HG03280 (cell line): ENCODE measurements around the gene CLDN11.

ENCODE experiments used
- ATAC-seq: cut with Tn5 transposase; IDR thresholded peaks from one replicate; pipeline ENCODE4 v1.9.1; 2021; ENCODE audit warnings: mild to moderate bottlenecking, moderate library complexity; ENCODE audit not compliant: unreplicated experiment

The CLDN11 gene

GRCh38 chr3:170425491-170426239 is 7.0 kb downstream of the CLDN11 start:
- no peak for ATAC-seq

GRCh38 chr3:170426240-170426797 is 7.7 kb downstream of the CLDN11 start:
- ATAC-seq = no peak

GRCh38 chr3:170428095-170428494 is 9.4 kb downstream of the CLDN11 start:
- no peak for ATAC-seq

- no peak for ATAC-seq
These were observed 10.4 kb downstream of the CLDN11 start for GRCh38 chr3:170429050-170429449.

GRCh38 chr3:170431054-170431453 is 12.4 kb downstream of the CLDN11 start:
- ATAC-seq = no peak

GRCh38 chr3:170432416-170432815 is 13.7 kb downstream of the CLDN11 start:
- ATAC-seq = no peak

GRCh38 chr3:170436697-170437096 is 18.0 kb downstream of the CLDN11 start:
- no peak for ATAC-seq

GRCh38 chr3:170437176-170437575 is 18.5 kb downstream of the CLDN11 start:
- ATAC-seq = no peak

- no peak for ATAC-seq
These were observed 19.2 kb downstream of the CLDN11 start for GRCh38 chr3:170437696-170438407.

- no peak for ATAC-seq
These were observed 20.2 kb downstream of the CLDN11 start for GRCh38 chr3:170438836-170439235.

GRCh38 chr3:170440344-170440743 is 21.7 kb downstream of the CLDN11 start:
- ATAC-seq = no peak

GRCh38 chr3:170441412-170441811 is 22.7 kb downstream of the CLDN11 start:
- ATAC-seq = no peak

- no peak for ATAC-seq
These were observed 24.3 kb downstream of the CLDN11 start for GRCh38 chr3:170442947-170443346.

- ATAC-seq = no peak
These were observed 24.8 kb downstream of the CLDN11 start for GRCh38 chr3:170443457-170443856.

GRCh38 chr3:170448584-170448983 is 29.9 kb downstream of the CLDN11 start:
- no peak for ATAC-seq

GRCh38 chr3:170450039-170450438 is 31.4 kb downstream of the CLDN11 start:
- ATAC-seq = no peak

- no peak for ATAC-seq
These were observed 35.8 kb downstream of the CLDN11 start for GRCh38 chr3:170454509-170454908.

GRCh38 chr3:170458285-170458684 is 39.6 kb downstream of the CLDN11 start:
- no peak for ATAC-seq

GRCh38 chr3:170463011-170463410 is 44.3 kb downstream of the CLDN11 start:
- ATAC-seq = no peak

GRCh38 chr3:170465955-170466354 is 47.3 kb downstream of the CLDN11 start:
- no peak for ATAC-seq

- ATAC-seq = no peak
These were observed 48.3 kb downstream of the CLDN11 start for GRCh38 chr3:170467007-170467406.

GRCh38 chr3:170467571-170468147 is 49.0 kb downstream of the CLDN11 start:
- ATAC-seq = no peak
